Esophagus muscularis mucosa (tissue), 4 donors: ENCODE results near the gene EIF4EBP2.

Experiments
- CTCF ChIP-seq, 3 experiments: fragments of 200-600 bp in 2 of 3; fragments of 450-650 bp in 1 of 3; sonication (generic) in 2 of 3; IDR thresholded peaks; one replicate each; pipeline ENCODE4 v1.5.1; 2017 to 2019; ENCODE audit warnings: antibody characterized with exemption in 3 of 3, mild to moderate bottlenecking in 2 of 3, moderate library complexity in 1 of 3
- EP300 ChIP-seq: sonication (generic); formaldehyde crosslinking; IDR thresholded peaks from one replicate; pipeline ENCODE4 v1.6.1; 2017; ENCODE audit warnings: antibody characterized with exemption
- POLR2A ChIP-seq: fragments of 450-650 bp; IDR thresholded peaks from one replicate; pipeline ENCODE4 v1.6.1; 2017; ENCODE audit warnings: antibody characterized with exemption, moderate library complexity, mild to moderate bottlenecking, low read depth

GRCh38 chr10:70380350-70381135 lies 23.4 kb upstream of the EIF4EBP2 start:
- TF ChIP-seq CTCF (IDR thresholded peaks at IDR 0.05) (no peak), POLR2A (no peak), EP300 (no peak)
